GM18502 (cell line): ENCODE measurements around the gene ZNF552.
"Not testable (repeated sequence)": the region's sequence is repeated elsewhere in the genome, so short reads cannot be mapped to it uniquely, and the experiment has no call there.

ENCODE experiments used
- ATAC-seq: cut with Tn5 transposase; IDR thresholded peaks from one replicate; pipeline ENCODE4 v1.9.1; 2021; ENCODE audit warnings: mild to moderate bottlenecking; ENCODE audit not compliant: unreplicated experiment, poor library complexity

The ZNF552 gene

DNA sequence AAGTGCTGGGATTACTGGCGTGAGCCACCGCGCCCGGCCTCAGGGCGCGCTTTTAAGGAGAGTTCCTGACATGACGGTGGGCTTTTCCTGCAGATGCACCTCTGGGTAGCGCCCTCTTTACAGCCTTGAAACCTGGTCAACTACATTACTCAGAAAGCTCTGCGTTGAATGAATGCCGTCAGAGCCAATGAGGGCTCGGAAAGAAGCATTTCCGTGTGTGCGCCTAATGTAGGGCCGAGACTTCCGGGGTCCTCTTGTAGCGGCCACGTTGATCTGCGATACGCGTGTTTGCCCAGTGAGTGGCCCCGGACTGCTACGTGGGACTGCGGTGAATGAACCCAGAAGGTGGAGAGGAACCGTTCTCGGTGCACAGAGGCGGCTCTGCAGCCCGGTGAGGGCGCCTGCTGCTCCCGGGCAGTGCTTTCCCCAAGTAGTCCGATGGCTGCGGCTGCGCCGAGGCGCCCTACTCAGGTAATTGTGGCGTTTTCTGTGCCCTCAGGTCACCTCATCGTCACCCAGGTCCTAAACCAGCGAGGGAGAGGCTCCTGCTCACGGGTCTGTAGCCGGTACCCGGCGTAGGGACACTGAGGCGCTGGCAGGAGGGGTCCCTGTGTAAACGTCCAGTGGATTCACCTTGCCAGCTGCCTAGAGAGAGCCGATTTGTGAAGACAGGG, 4.9 kb upstream of the ZNF552 start:
- ATAC-seq = peak; percentile 85

- no peak for ATAC-seq
These were observed 3.7 kb upstream of the ZNF552 start for GRCh38 chr19:57818378-57818777.

GRCh38 chr19:57817976-57818375, 3.3 kb upstream of the ZNF552 start:
- no peak for ATAC-seq

- ATAC-seq = no peak
These were observed 1.9 kb upstream of the ZNF552 start for GRCh38 chr19:57816652-57817051.

DNA sequence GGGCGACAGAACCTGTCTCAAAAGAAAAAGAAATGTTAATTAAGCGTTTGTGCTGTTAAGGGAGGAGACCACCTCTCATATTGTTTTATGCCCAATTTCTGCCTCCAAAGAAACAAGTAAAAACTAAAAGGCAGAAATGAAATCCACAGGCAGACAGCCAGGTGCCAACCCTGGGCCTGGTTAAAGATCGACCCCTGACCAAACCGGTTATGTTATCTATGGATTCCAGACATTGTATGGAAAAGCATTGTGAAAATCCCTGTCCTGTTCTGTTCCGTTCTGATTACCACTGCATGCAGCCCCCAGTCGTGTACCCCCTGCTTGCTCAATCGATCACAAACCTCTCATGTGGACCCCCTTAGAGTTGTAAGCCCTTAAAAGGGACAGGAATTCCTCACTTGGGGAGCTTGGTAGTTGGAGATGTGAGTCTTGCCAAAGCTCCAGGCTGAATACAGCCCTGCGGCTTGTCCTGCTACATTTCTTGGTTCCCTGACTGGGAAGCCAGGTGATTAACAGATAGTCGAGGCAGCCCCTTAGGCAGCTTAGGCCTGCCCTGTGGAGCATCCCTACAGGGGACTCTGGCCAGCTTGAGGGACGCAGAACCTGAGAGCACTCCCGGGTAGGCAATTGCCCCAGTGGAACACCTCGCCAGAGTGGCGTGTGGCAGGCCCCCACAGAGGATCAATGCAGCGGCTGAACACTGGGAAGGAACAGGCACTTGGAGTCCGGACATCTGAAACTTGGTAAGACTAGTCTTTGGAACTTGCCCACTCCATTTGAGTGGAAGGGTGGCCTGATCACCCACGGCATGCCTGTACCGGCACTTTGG, 748 bp upstream of the ZNF552 start:
- ATAC-seq = no peak

- ATAC-seq = no peak
These were observed 701 bp downstream of the ZNF552 start for GRCh38 chr19:57813919-57814504.

DNA sequence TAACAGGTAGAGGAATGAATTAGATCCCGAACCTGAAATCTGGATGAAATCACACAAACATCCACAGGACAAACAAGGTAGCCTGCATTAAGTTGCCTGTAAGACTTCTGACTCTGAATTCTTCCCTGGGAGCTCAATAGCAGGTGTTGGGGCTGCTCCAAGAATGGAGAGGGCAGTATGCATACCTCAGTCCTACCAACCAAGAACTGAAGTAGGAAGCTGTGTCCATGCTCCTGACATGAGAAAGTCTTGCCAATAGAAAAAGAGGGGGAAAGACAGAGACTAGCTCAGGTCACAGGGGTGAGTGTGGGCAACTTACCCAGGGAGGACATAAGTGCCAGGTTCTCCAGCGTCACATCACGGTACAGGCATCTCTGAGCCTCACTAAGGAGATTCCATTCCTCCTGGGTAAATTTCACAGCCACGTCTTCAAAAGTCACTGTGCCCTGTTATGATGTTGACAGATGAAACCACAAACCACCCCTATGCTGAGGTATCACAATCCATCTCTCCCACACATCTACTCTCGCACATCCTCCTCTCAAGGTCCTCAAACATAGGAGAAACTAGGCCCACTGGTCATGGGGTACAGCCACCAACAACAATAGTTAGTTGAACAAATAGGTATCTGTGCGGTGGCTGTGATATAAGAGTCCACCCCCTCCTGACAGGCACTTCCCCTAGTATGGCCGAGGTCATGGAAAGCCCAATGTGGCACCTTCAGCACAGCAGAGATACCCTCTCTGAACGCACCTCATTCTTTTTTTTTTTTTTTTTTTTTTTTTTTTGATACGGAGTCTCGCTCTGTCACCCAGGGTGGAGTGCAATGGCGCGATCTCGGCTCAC, 1.5 kb downstream of the ZNF552 start:
- not testable (repeated sequence) for ATAC-seq

GRCh38 chr19:57812226-57812625, 2.5 kb downstream of the ZNF552 start:
- peak; percentile 51 for ATAC-seq

DNA sequence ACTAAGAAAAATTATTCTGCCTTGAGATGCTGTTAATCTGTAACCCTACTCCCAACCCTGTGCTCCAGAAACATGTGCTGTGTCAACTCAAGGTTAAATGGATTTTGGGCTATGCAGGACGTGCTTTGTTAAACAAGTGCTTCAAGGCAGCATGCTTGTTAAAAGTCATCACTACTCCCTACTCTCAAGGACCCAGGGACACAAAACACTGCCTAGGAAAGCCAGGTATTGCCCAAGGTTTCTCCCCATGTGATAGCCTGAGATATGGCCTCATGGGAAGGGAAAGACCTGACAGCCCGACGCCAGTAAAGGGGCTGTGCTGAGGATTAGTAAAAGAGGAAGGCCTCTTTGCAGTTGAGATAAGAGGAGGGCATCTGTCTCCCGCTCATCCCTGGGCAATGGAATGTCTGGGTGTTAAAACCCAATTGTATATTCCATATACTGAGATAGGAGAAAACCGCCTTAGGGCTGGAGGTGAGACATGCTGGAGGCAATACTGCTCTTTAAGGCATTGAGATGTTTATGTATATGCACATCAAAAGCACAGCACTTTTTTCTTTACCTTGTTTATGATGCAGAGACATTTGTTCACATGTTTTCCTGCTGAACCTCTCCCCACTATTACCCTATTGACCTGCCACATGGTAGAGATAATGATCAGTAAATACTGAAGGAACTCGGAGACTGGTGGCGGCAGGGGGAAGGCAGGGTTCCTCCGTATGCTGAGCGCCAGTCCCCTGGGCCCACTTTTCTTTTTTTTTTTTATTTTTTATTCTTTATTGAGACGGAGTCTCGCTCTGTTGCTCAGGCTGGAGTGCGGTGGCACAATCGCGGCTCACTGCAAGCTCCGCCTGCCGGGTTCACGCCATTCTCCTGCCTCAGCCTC, 4.1 kb downstream of the ZNF552 start:
- not testable (repeated sequence) for ATAC-seq

GRCh38 chr19:57807541-57807940, 7.2 kb downstream of the ZNF552 start:
- ATAC-seq = no peak

GRCh38 chr19:57803594-57804325, 11.0 kb downstream of the ZNF552 start:
- no peak for ATAC-seq

- ATAC-seq = no peak
These were observed 11.5 kb downstream of the ZNF552 start for GRCh38 chr19:57803265-57803593.

DNA sequence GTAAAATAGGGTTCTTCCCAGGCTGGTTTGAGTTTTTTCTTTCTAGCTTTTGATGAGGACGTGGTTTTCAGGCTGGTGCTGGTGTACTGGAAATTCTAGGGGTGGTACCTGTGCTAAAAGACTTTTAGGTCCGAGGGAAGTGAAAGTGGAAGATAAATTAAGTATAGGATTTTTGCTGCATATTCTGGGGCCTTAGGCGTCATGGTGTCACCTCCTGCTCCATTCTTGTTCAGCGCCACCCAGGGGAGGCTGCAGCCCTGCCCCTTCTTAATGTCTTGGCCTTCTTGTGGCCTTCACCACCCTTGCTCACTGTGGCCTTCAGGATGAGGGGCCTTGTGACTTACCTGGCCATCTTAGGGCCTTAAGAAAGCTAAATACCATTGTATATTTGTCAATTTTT, 12.4 kb downstream of the ZNF552 start:
- ATAC-seq = no peak

DNA sequence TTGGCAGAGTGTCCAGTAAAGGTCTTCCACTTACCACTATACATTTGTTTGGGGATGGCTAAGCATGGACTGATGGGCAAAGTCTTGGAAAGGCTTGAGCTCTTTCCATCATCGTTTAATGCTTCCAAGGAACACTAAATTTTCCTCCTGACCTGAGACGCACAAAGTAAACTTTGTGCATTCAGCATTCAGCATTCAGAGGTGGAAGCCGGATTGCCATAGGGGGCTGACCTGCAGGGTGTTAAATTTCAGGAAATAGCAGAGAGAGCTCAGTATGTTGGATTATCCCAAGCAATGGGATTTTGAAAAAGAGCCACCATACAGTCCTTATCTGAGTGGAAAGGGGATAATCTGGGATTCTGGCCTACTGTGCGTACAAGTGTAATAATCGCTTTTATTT, 14.0 kb downstream of the ZNF552 start:
- ATAC-seq = no peak

GRCh38 chr19:57796580-57796979, 18.1 kb downstream of the ZNF552 start:
- not testable (repeated sequence) for ATAC-seq

DNA sequence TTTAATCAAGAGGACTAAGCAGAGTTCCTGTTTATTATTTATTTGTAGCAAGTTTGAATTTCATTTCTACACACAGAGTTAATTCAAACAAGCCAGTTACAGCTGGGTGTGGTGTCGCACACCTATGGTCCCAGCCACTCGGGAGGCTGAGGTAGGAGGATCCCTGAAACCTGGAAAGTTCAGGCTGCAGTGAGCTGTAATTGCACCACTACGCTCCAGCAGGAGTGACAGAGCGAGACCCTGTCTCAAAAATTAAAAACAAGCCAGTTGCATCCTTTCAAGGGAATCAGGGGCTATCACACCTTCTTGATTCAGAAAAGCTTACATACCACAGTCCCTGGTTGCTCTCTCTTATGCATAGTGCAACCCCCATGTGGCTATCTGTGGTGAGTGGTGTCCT, 25.4 kb downstream of the ZNF552 start:
- ATAC-seq = no peak

- no peak for ATAC-seq
These were observed 26.5 kb downstream of the ZNF552 start for GRCh38 chr19:57788114-57788692.

DNA sequence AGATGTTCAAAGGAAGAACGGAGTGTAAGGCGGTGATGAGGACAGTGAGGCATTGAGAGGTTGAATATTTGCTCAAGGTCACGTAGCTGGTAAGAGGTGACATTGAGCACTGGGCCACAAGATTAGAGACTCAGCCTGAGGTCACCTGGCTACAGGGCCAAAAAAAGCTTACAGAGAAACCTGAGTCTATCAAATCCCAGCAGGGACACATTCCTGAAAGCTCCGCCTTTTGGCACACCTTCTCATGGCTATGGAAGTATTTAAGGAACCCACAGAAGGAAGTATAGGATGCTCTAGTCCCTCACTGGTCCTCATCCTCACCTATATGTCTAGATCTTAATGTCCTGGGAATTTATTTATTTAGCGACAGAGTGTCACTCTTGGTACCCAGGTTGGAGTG, 27.8 kb downstream of the ZNF552 start:
- no peak for ATAC-seq

- ATAC-seq = no peak
These were observed 28.4 kb downstream of the ZNF552 start for GRCh38 chr19:57786286-57786685.
